Measurements from ENCODE around the gene SAPCD2. TPM values are rescaled to one million over a fixed set of nuclear protein-coding genes. Genes with fewer than 3 reads are reported as not detected.

Gene SAPCD2
- total and polyA plus RNA-seq, 9 of the 15 experiments (the other 6 are each of a cell fraction or from before 2014, with no cell fraction given), result 3.4 to 91.8 (median 18.8) TPM

DNA sequence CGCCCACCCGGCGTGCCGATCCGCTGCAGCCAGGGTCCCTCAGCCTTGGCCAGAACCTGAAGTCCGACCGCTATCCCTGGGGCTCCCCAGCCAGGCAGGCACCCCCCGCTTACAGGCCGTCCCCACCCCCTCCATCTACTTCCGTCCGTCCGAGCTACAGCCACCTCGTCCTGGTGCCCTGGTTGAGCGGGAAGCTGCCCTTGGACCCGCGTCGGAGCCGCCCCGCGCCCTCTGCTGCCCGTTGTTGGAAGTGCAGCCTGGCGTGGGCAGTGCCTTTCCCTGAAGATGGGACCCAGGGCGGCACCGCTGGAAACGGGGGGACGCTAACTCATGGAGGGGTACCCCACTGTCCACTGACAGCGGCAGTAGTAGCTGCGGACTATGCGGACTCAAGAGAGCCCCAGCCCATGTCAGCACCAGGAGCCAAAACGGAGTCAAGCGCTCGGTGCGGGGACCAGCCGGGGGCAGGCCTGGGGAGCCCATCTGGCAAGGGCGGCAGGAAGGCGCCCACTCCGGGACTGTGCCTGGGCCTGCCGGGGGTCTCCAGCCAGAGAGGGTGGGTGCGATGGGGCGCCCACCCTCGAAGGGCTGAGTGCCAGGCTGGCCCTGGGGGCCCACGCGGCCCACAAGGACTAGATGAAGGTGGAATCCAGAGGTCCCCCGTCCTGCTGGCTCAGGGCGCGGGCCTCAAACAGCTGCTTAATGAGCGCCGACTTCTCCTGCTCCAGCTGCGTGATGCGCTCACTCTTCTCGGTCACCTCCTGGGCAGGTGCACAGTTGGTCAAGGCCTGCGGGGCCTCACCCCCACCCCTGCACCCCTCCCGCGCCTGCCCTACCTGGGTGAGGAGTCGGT, 6.1 kb downstream of the SAPCD2 start (continued):
- TF ChIP-seq, protein P1, sequence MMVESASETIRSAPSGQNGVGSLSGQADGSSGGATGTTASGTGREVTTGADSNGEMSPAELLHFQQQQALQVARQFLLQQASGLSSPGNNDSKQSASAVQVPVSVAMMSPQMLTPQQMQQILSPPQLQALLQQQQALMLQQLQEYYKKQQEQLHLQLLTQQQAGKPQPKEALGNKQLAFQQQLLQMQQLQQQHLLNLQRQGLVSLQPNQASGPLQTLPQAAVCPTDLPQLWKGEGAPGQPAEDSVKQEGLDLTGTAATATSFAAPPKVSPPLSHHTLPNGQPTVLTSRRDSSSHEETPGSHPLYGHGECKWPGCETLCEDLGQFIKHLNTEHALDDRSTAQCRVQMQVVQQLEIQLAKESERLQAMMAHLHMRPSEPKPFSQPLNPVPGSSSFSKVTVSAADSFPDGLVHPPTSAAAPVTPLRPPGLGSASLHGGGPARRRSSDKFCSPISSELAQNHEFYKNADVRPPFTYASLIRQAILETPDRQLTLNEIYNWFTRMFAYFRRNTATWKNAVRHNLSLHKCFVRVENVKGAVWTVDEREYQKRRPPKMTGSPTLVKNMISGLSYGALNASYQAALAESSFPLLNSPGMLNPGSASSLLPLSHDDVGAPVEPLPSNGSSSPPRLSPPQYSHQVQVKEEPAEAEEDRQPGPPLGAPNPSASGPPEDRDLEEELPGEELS (CRISPR knock-in tag; IDR thresholded peaks at IDR 0.05; ENCODE audit: borderline replicate concordance), result no peak
- TF ChIP-seq EGR1 (conservative IDR thresholded peaks at IDR 0.05) (peak; percentile 24; the same call in 1 of the 2 replicates), PHF8 (IDR thresholded peaks at IDR 0.05; ENCODE audit: borderline replicate concordance, low read length) (no peak), ZNF174 (CRISPR knock-in tag; IDR thresholded peaks at IDR 0.05) (no peak), CSDE1 (IDR thresholded peaks at IDR 0.05) (no peak), SMARCB1 (IDR thresholded peaks at IDR 0.05; ENCODE audit: insufficient read length, low read depth) (no peak), ILK (tag; IDR thresholded peaks at IDR 0.05; ENCODE audit: borderline replicate concordance, low read depth) (no peak), RBBP5 (IDR thresholded peaks at IDR 0.05; ENCODE audit: borderline replicate concordance, insufficient read depth, low read length, poor library complexity, severe bottlenecking) (no peak), SMC3 (conservative IDR thresholded peaks at IDR 0.05; ENCODE audit: insufficient read depth, low read depth, low read length) (peak; percentile 74), TOE1 (IDR thresholded peaks at IDR 0.05; ENCODE audit: borderline replicate concordance) (no peak), TOE1 (CRISPR knock-in tag; IDR thresholded peaks at IDR 0.05; ENCODE audit: borderline replicate concordance, low read depth) (no peak), ZFX (CRISPR knock-in tag; IDR thresholded peaks at IDR 0.05) (no peak), FOS (IDR thresholded peaks at IDR 0.05; ENCODE audit: extremely low read depth, insufficient read length) (no peak), MTA3 (IDR thresholded peaks at IDR 0.05; ENCODE audit: borderline replicate concordance) (0 out of 2 replicates have a peak, but pooled peaks have one; percentile 26), RFX1 (IDR thresholded peaks at IDR 0.05) (no peak), GATAD2A (IDR thresholded peaks at IDR 0.05) (no peak), POLR2B (IDR thresholded peaks at IDR 0.05; ENCODE audit: low read depth, partially characterized antibody) (peak; percentile 32), SRSF1 (IDR thresholded peaks at IDR 0.05; ENCODE audit: low read depth, low read length) (no peak), ZNF589 (CRISPR knock-in tag; IDR thresholded peaks at IDR 0.05; ENCODE audit: low read depth) (no peak), CREM (IDR thresholded peaks at IDR 0.05; ENCODE audit: low read depth) (peak; percentile 80), NEUROD1 (IDR thresholded peaks at IDR 0.05; ENCODE audit: borderline replicate concordance, low read depth, low read length, partially characterized antibody) (no peak)
- TF ChIP-seq, protein P2, sequence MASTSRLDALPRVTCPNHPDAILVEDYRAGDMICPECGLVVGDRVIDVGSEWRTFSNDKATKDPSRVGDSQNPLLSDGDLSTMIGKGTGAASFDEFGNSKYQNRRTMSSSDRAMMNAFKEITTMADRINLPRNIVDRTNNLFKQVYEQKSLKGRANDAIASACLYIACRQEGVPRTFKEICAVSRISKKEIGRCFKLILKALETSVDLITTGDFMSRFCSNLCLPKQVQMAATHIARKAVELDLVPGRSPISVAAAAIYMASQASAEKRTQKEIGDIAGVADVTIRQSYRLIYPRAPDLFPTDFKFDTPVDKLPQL (IDR thresholded peaks at IDR 0.05; ENCODE audit: extremely low read depth, insufficient read length), result no peak
- TF ChIP-seq, protein P3, sequence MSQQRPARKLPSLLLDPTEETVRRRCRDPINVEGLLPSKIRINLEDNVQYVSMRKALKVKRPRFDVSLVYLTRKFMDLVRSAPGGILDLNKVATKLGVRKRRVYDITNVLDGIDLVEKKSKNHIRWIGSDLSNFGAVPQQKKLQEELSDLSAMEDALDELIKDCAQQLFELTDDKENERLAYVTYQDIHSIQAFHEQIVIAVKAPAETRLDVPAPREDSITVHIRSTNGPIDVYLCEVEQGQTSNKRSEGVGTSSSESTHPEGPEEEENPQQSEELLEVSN (IDR thresholded peaks at IDR 0.05; ENCODE audit: borderline replicate concordance in 1 of 2, extremely low read depth in 1 of 2, insufficient read depth in 1 of 2, insufficient read length in 1 of 2, low read depth in 1 of 2, low read length in 1 of 2, poor library complexity in 1 of 2, severe bottlenecking in 1 of 2), result peak in 1 of 2 experiments; percentile 55

All from K562 (cell line).